Osteoblast (primary cell): ENCODE data around the gene SPATC1L. TPM values are rescaled to one million over a fixed set of nuclear protein-coding genes. Genes with fewer than 3 reads are reported as not detected.

Source experiments
- DNase-seq: peaks from one replicate; pipeline ENCODE4 v3.0.0; 2011; ENCODE audit warnings: low spot score, mixed read lengths; ENCODE audit not compliant: insufficient read length; ENCODE audit errors: missing footprints
- H2AFZ ChIP-seq: 2 replicates; pipeline ENCODE4 v1.6.0; 2011; ENCODE audit warnings: mild to moderate bottlenecking, low read length
- H3K27ac ChIP-seq: 2 replicates; pipeline ENCODE4 v1.5.1; 2011; ENCODE audit warnings: mild to moderate bottlenecking, low read depth, low read length, moderate library complexity
- H3K27me3 ChIP-seq: 2 replicates; pipeline ENCODE4 v1.6.0; 2012; ENCODE audit warnings: mild to moderate bottlenecking, control low read depth, inconsistent platforms, low read length, moderate library complexity; ENCODE audit not compliant: insufficient read depth
- H3K36me3 ChIP-seq: 2 replicates; pipeline ENCODE4 v1.5.1; 2011; ENCODE audit warnings: mild to moderate bottlenecking, low read length, control low read depth, moderate library complexity; ENCODE audit not compliant: insufficient read depth
- H3K4me1 ChIP-seq: 2 replicates; pipeline ENCODE4 v1.5.1; 2011; ENCODE audit warnings: mild to moderate bottlenecking, low read length, control low read depth, moderate library complexity; ENCODE audit not compliant: insufficient read depth
- H3K4me2 ChIP-seq: 2 replicates; pipeline ENCODE4 v1.6.0; 2011; ENCODE audit warnings: mild to moderate bottlenecking, low read length; ENCODE audit not compliant: insufficient read depth
- H3K4me3 ChIP-seq: fragments of 200-600 bp; sonication (generic); 3 replicates; pipeline ENCODE4 v1.5.1; 2012; ENCODE audit warnings: mild to moderate bottlenecking, low read length, inconsistent platforms; ENCODE audit not compliant: insufficient read depth
- H3K79me2 ChIP-seq: 2 replicates; pipeline ENCODE4 v1.6.0; 2012; ENCODE audit warnings: mild to moderate bottlenecking, low read length, control low read depth, inconsistent platforms; ENCODE audit not compliant: insufficient read depth
- H3K9me3 ChIP-seq: 2 replicates; pipeline ENCODE4 v1.5.1; 2011; ENCODE audit warnings: low read depth, low read length, control low read depth
- H4K20me1 ChIP-seq: 2 replicates; pipeline ENCODE4 v1.6.0; 2012; ENCODE audit warnings: mild to moderate bottlenecking, low read length, control low read depth; ENCODE audit not compliant: insufficient read depth
- total RNA-seq: library from RNA; depleted of rRNA; stranded (reverse); fragments of >200 nt; gene quantifications from 2 replicates; pipeline ENCODE4 v1.2.3, GENCODE V29; 2012
- TF ChIP-seq, protein P1 (sequence below): IDR thresholded peaks from 2 replicates; pipeline ENCODE4 v1.5.1; 2011; ENCODE audit warnings: mild to moderate bottlenecking, low read depth, low read length, moderate library complexity; ENCODE audit errors: extremely low read depth

Gene SPATC1L
- total RNA-seq, 1 donor = 6.9 TPM

DNA sequence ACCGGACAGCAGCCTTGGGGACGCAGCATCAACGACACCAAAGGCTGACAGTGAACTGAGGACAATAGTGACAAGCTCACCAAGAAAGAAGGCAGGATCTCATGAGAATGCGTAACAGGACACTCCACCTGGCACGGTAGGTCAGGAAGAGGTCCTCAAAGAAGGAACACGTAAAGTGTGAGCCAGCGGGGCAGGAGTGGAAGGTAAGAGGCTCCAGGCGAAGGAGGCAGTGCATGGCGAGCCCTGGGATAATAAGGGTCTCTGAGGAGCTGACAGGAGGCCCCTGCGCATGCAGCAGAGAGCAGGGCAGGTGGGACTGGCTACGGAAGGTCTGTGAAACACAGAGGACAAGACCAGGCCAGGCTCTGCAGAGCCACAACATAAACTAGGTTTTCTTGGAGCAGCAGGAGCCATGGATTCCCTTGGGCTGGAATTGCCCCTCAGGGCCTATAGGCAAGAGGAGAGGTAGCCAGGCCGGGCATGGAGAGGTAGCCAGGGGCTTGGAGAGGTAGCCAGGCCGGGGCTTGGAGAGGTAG is 36.1 kb upstream of the SPATC1L start:
- DNase-seq = no peak
- TF ChIP-seq, protein P1, sequence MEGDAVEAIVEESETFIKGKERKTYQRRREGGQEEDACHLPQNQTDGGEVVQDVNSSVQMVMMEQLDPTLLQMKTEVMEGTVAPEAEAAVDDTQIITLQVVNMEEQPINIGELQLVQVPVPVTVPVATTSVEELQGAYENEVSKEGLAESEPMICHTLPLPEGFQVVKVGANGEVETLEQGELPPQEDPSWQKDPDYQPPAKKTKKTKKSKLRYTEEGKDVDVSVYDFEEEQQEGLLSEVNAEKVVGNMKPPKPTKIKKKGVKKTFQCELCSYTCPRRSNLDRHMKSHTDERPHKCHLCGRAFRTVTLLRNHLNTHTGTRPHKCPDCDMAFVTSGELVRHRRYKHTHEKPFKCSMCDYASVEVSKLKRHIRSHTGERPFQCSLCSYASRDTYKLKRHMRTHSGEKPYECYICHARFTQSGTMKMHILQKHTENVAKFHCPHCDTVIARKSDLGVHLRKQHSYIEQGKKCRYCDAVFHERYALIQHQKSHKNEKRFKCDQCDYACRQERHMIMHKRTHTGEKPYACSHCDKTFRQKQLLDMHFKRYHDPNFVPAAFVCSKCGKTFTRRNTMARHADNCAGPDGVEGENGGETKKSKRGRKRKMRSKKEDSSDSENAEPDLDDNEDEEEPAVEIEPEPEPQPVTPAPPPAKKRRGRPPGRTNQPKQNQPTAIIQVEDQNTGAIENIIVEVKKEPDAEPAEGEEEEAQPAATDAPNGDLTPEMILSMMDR = no peak
- Histone ChIP-seq H3K36me3 (peaks cover 15% of the 10 kb centered on the region), H3K27me3 (no peaks in the 10 kb centered on the region), H3K9me3 (no peaks in the 10 kb centered on the region), H3K27ac (no peak overlapping the region), H3K4me2 (no peak overlapping the region), H4K20me1 (no peaks in the 10 kb centered on the region), H3K4me3 (no peak overlapping the region), H3K79me2 (peaks cover 48% of the 10 kb centered on the region), H2AFZ (no peak overlapping the region), H3K4me1 (no peaks in the 10 kb centered on the region)

DNA sequence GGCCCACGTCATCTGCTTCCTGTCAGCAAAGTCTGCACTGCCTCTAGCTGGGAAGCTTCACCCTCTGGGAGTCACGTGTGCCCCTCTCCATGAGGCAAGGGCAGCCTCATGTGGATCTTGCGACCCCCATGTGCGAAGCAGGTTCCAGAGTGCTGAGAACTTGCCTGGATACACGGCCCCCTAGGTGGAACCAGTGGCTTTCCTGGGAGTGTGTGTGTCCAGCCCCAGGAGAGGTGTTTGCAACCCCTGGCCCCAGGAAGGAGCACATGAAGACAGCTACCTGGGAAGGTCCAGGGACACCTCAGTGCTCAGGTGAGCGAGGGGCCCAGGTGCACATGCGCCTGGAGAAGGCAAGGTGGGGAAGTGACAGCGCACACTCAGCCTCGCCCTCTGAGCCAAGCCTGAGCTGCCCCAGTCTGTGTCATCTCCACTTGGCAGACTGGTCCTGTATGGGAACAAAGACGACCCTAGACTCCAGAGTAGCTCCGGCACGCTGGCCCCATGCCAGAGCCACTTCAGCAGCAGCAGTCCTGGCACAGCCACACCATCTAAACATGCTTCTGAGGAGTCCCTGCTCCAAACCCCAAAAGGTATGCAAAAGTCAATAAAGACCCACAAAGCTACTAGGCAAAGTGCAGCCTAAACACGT is 35.5 kb upstream of the SPATC1L start:
- H3K4me1 ChIP-seq = no peaks in the 10 kb centered on the region
- TF ChIP-seq, protein P1 = no peak
- no peaks in the 10 kb centered on the region for H3K9me3 ChIP-seq
- no peaks in the 10 kb centered on the region for H4K20me1 ChIP-seq
- DNase-seq = peak; percentile 45
- peaks cover 15% of the 10 kb centered on the region for H3K36me3 ChIP-seq
- peaks cover 44% of the 10 kb centered on the region for H3K79me2 ChIP-seq
- no peak overlapping the region for H3K4me3 ChIP-seq
- no peaks in the 10 kb centered on the region for H3K27me3 ChIP-seq
- H3K4me2 ChIP-seq = no peak overlapping the region
- H3K27ac ChIP-seq = no peak overlapping the region
- H2AFZ ChIP-seq = no peak overlapping the region

DNA sequence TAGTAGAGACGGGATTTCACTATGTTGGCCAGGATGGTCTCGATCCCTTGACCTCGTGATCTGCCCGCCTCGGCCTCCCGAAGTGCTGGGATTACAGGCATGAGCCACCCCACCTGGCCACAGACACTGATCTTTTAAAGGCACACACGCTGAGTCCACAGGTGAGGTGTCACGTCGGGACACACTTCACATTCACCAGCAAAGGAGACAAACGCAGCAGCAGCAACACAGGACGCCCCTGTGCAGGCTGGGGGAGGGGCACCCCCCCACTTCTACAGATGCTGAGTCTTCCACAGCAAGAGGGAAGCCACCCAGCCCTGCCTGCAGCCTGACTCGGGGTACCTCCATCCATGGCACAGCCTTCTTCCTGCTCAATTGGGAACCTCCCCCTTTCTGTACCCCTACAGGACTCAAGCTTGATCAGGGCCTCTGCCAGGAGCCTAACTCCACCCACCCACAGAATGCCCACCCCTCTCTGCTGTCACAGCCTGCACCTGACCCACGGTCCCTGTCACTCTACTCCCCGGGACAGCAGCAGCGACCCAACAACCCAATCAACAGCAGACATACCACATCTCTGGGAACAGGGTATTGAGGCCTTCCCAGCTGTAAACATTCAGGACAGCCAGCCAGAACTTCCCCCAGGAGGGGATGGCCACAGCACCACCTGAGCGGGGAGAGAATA is 34.8 kb upstream of the SPATC1L start:
- peak; percentile 46 for DNase-seq
- Histone ChIP-seq H4K20me1 (no peaks in the 10 kb centered on the region), H3K27me3 (no peaks in the 10 kb centered on the region), H3K4me2 (no peak overlapping the region), H2AFZ (no peak overlapping the region), H3K27ac (no peak overlapping the region), H3K79me2 (peaks cover 39% of the 10 kb centered on the region), H3K36me3 (peaks cover 15% of the 10 kb centered on the region), H3K4me1 (no peaks in the 10 kb centered on the region), H3K4me3 (no peak overlapping the region), H3K9me3 (no peaks in the 10 kb centered on the region)
- TF ChIP-seq, protein P1 = no peak

DNA sequence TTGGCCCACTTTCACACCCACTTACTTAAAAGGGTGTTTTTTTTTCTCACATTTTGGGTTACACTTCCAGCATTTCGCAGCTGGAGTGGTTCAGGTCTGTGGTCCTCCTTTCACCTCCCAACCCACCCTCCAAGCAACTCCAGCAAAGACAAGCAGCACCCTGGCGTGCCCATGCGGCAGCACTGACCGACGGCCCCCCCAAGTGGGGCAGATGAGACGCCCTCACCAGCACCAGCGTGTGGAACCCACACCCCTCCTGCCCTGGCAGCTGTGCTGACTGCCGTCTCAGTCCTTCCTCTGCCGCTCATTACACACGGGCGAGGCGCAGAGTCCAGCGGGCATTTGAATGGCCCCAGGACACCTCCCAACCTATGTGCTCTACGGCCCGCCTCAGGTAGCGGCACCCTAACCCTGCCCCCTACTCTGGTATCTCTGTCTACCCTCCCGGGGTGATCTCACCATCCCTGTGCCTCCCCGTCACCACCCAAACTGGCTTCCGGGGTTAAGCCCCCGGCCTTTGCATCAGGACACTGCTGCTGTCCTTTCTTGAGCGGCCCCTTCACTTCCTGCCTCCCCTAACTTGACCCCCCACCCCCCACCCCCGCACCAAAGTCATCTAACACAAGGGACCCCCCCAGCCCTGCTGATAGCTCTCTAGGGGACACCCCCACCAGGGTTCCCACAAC is 33.4 kb upstream of the SPATC1L start:
- TF ChIP-seq, protein P1 = no peak
- no peak overlapping the region for H3K4me2 ChIP-seq
- H4K20me1 ChIP-seq = no peaks in the 10 kb centered on the region
- H3K4me3 ChIP-seq = no peak overlapping the region
- H3K27me3 ChIP-seq = no peaks in the 10 kb centered on the region
- peak; percentile 71 for DNase-seq
- H3K4me1 ChIP-seq = no peaks in the 10 kb centered on the region
- H3K36me3 ChIP-seq = peaks cover 15% of the 10 kb centered on the region
- no peak overlapping the region for H2AFZ ChIP-seq
- H3K79me2 ChIP-seq = peaks cover 30% of the 10 kb centered on the region
- no peaks in the 10 kb centered on the region for H3K9me3 ChIP-seq
- no peak overlapping the region for H3K27ac ChIP-seq
